ENCODE measurements around the gene MAPKAP1.

Gene MAPKAP1

GRCh38 chr9:125515281-125515680 lies 191.7 kb downstream of the MAPKAP1 start:
- Histone ChIP-seq H3K27me3 (ENCODE audit: insufficient read depth, low read length) (no peaks in the 10 kb centered on the region), H3K79me2 (ENCODE audit: control insufficient read depth, insufficient read depth, low read length, poor library complexity) (no peaks in the 10 kb centered on the region), H2BK12ac (ENCODE audit: low read length) (no peak overlapping the region), H3K9me3 (ENCODE audit: insufficient read depth, low read depth, low read length) (no peaks in the 10 kb centered on the region), H3K4ac (ENCODE audit: low read depth, low read length) (no peak overlapping the region), H3K18ac (ENCODE audit: low read length) (no peak overlapping the region), H3K23ac (ENCODE audit: low read length) (no peak overlapping the region), H2BK5ac (ENCODE audit: low read depth, low read length, poor library complexity) (no peak overlapping the region), H3K4me1 (ENCODE audit: control insufficient read depth in 1 of 2, insufficient read depth in 2 of 2, low read length in 2 of 2) (peaks cover 3 to 9% of the 10 kb centered on the region in 2 experiments), H2BK120ac (ENCODE audit: insufficient read depth, low read length, poor library complexity) (no peak overlapping the region), H2AK5ac (ENCODE audit: low read length) (no peak overlapping the region), H3K79me1 (ENCODE audit: low read length) (peaks cover 3% of the 10 kb centered on the region), H3K27ac (ENCODE audit: low read depth, low read length) (no peak overlapping the region), H3K9ac (ENCODE audit: low read length) (no peak overlapping the region), H2AFZ (ENCODE audit: insufficient read depth, low read length, poor library complexity) (no peak overlapping the region), H3K36me3 (ENCODE audit: control insufficient read depth in 1 of 2, insufficient read depth in 2 of 2, low read length in 2 of 2) (no peaks in the 10 kb centered on the region), H4K8ac (ENCODE audit: low read depth, low read length) (no peak overlapping the region), H3K4me2 (ENCODE audit: low read length) (no peak overlapping the region), H3K4me3 (ENCODE audit: low read depth, low read length) (no peak overlapping the region), H4K91ac (ENCODE audit: low read depth, low read length) (no peak overlapping the region), H3K14ac (ENCODE audit: low read length) (no peak overlapping the region), H4K12ac (ENCODE audit: low read depth, low read length) (no peak overlapping the region)
- DNase-seq, result no peak
- WGBS (ENCODE audit: extremely low coverage, insufficient coverage, insufficient read length), result no CpG with 5 or more reads among the region's 5 CpGs

GRCh38 chr9:125514468-125514867 lies 192.5 kb downstream of the MAPKAP1 start:
- no peaks in the 10 kb centered on the region for H3K36me3 ChIP-seq (ENCODE audit: control insufficient read depth in 1 of 2, insufficient read depth in 2 of 2, low read length in 2 of 2)
- peaks cover 3 to 11% of the 10 kb centered on the region in 2 experiments for H3K4me1 ChIP-seq (ENCODE audit: control insufficient read depth in 1 of 2, insufficient read depth in 2 of 2, low read length in 2 of 2)
- H3K9me3 ChIP-seq (ENCODE audit: insufficient read depth, low read depth, low read length), result no peaks in the 10 kb centered on the region
- no CpG with 5 or more reads among the region's 4 CpGs for WGBS (ENCODE audit: extremely low coverage, insufficient coverage, insufficient read length)
- no peak for DNase-seq
- no peak overlapping the region for H2BK12ac ChIP-seq (ENCODE audit: low read length)
- H2BK5ac ChIP-seq (ENCODE audit: low read depth, low read length, poor library complexity), result no peak overlapping the region
- H3K79me2 ChIP-seq (ENCODE audit: control insufficient read depth, insufficient read depth, low read length, poor library complexity), result no peaks in the 10 kb centered on the region
- no peak overlapping the region for H2AK5ac ChIP-seq (ENCODE audit: low read length)
- no peak overlapping the region for H4K91ac ChIP-seq (ENCODE audit: low read depth, low read length)
- peaks cover 5% of the 10 kb centered on the region for H3K79me1 ChIP-seq (ENCODE audit: low read length)
- H3K27ac ChIP-seq (ENCODE audit: low read depth, low read length), result no peak overlapping the region
- no peak overlapping the region for H3K4me3 ChIP-seq (ENCODE audit: low read depth, low read length)
- H3K23ac ChIP-seq (ENCODE audit: low read length), result no peak overlapping the region
- no peak overlapping the region for H3K14ac ChIP-seq (ENCODE audit: low read length)
- H3K27me3 ChIP-seq (ENCODE audit: insufficient read depth, low read length), result no peaks in the 10 kb centered on the region
- H4K8ac ChIP-seq (ENCODE audit: low read depth, low read length), result no peak overlapping the region
- H3K4me2 ChIP-seq (ENCODE audit: low read length), result no peak overlapping the region
- no peak overlapping the region for H3K18ac ChIP-seq (ENCODE audit: low read length)
- no peak overlapping the region for H3K4ac ChIP-seq (ENCODE audit: low read depth, low read length)
- no peak overlapping the region for H3K9ac ChIP-seq (ENCODE audit: low read length)
- no peak overlapping the region for H2BK120ac ChIP-seq (ENCODE audit: insufficient read depth, low read length, poor library complexity)
- H2AFZ ChIP-seq (ENCODE audit: insufficient read depth, low read length, poor library complexity), result no peak overlapping the region
- H4K12ac ChIP-seq (ENCODE audit: low read depth, low read length), result no peak overlapping the region

DNA sequence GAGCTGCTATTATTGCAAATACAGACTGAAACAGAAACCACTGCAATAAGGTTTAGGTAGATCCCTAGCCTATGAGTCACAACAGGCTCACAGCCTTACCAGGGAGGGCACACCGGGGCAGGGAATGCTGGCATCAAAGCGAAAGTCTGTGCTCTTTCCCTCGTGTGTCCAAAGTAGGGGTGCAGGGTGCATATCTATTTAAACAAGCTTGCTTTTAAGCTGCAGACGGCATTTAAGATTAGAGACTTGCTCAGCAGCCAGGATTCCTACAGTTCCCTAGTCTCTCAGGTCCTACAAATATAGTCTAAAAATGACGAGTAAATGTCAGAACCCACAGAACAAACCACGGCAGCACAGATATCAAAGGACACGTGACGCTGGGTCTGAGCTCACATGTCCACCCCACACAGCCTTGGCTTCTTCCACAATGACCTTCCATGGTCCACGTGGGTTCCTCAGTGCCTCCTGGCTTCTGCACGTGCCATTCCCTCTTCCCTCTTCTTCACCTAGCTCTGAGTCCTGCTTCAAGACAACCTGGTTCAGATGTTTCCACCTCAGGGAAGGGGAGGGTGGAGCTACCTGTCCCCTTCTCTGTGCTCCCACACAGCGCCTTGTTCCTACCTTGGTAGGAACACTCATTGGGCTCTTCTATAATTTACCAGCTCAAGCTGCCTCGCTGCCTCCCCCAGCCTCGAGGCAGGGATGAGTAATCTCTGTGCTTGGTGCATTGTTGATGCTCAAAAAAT lies 193.2 kb downstream of the MAPKAP1 start:
- H3K23ac ChIP-seq (ENCODE audit: low read length), result no peak overlapping the region
- no CpG with 5 or more reads among the region's 13 CpGs for WGBS (ENCODE audit: extremely low coverage, insufficient coverage, insufficient read length)

GRCh38 chr9:125513303-125513667 lies 193.7 kb downstream of the MAPKAP1 start:
- H3K4me1 ChIP-seq (ENCODE audit: control insufficient read depth in 1 of 2, insufficient read depth in 2 of 2, low read length in 2 of 2), result peaks cover 3 to 12% of the 10 kb centered on the region in 2 experiments
- no peak overlapping the region for H4K8ac ChIP-seq (ENCODE audit: low read depth, low read length)
- H3K79me2 ChIP-seq (ENCODE audit: control insufficient read depth, insufficient read depth, low read length, poor library complexity), result no peaks in the 10 kb centered on the region
- no peaks in the 10 kb centered on the region for H3K9me3 ChIP-seq (ENCODE audit: insufficient read depth, low read depth, low read length)
- no peak overlapping the region for H3K18ac ChIP-seq (ENCODE audit: low read length)
- no peak overlapping the region for H3K23ac ChIP-seq (ENCODE audit: low read length)
- no peak overlapping the region for H3K4ac ChIP-seq (ENCODE audit: low read depth, low read length)
- H2BK12ac ChIP-seq (ENCODE audit: low read length), result no peak overlapping the region
- H3K4me2 ChIP-seq (ENCODE audit: low read length), result no peak overlapping the region
- H3K4me3 ChIP-seq (ENCODE audit: low read depth, low read length), result no peak overlapping the region
- H3K27me3 ChIP-seq (ENCODE audit: insufficient read depth, low read length), result no peaks in the 10 kb centered on the region
- H2BK120ac ChIP-seq (ENCODE audit: insufficient read depth, low read length, poor library complexity), result no peak overlapping the region
- no peak overlapping the region for H4K91ac ChIP-seq (ENCODE audit: low read depth, low read length)
- H2AK5ac ChIP-seq (ENCODE audit: low read length), result no peak overlapping the region
- H2BK5ac ChIP-seq (ENCODE audit: low read depth, low read length, poor library complexity), result no peak overlapping the region
- H4K12ac ChIP-seq (ENCODE audit: low read depth, low read length), result no peak overlapping the region
- DNase-seq, result no peak
- no peak overlapping the region for H3K9ac ChIP-seq (ENCODE audit: low read length)
- no peaks in the 10 kb centered on the region for H3K36me3 ChIP-seq (ENCODE audit: control insufficient read depth in 1 of 2, insufficient read depth in 2 of 2, low read length in 2 of 2)
- H2AFZ ChIP-seq (ENCODE audit: insufficient read depth, low read length, poor library complexity), result no peak overlapping the region
- H3K14ac ChIP-seq (ENCODE audit: low read length), result no peak overlapping the region
- H3K79me1 ChIP-seq (ENCODE audit: low read length), result peaks cover 5% of the 10 kb centered on the region
- WGBS (ENCODE audit: extremely low coverage, insufficient coverage, insufficient read length), result no CpG with 5 or more reads among the region's 2 CpGs
- no peak overlapping the region for H3K27ac ChIP-seq (ENCODE audit: low read depth, low read length)

More for the DNA sequence above, 193.2 kb downstream of the MAPKAP1 start:
- no peak overlapping the region for H3K9ac ChIP-seq (ENCODE audit: low read length)
- H3K79me1 ChIP-seq (ENCODE audit: low read length), result peaks cover 5% of the 10 kb centered on the region
- H3K27ac ChIP-seq (ENCODE audit: low read depth, low read length), result peak overlapping the region; percentile 13
- no peak overlapping the region for H3K4me3 ChIP-seq (ENCODE audit: low read depth, low read length)
- peak overlapping the region; percentile 30 for H2BK12ac ChIP-seq (ENCODE audit: low read length)
- peak; percentile 11 to 38 for DNase-seq
- no peak overlapping the region for H4K8ac ChIP-seq (ENCODE audit: low read depth, low read length)
- peak overlapping the region; percentile 4 for H2AK5ac ChIP-seq (ENCODE audit: low read length)
- peak overlapping the region; percentile 51 for H4K91ac ChIP-seq (ENCODE audit: low read depth, low read length)
- no peaks in the 10 kb centered on the region for H3K9me3 ChIP-seq (ENCODE audit: insufficient read depth, low read depth, low read length)
- H3K14ac ChIP-seq (ENCODE audit: low read length), result peak overlapping the region; percentile 11
- no peak overlapping the region for H2BK5ac ChIP-seq (ENCODE audit: low read depth, low read length, poor library complexity)
- no peaks in the 10 kb centered on the region for H3K27me3 ChIP-seq (ENCODE audit: insufficient read depth, low read length)
- no peak overlapping the region for H3K4me2 ChIP-seq (ENCODE audit: low read length)
- H3K79me2 ChIP-seq (ENCODE audit: control insufficient read depth, insufficient read depth, low read length, poor library complexity), result no peaks in the 10 kb centered on the region
- no peak overlapping the region for H4K12ac ChIP-seq (ENCODE audit: low read depth, low read length)
- no peak overlapping the region for H2BK120ac ChIP-seq (ENCODE audit: insufficient read depth, low read length, poor library complexity)
- peaks cover 3 to 12% of the 10 kb centered on the region in 2 experiments for H3K4me1 ChIP-seq (ENCODE audit: control insufficient read depth in 1 of 2, insufficient read depth in 2 of 2, low read length in 2 of 2)
- no peak overlapping the region for H2AFZ ChIP-seq (ENCODE audit: insufficient read depth, low read length, poor library complexity)
- no peaks in the 10 kb centered on the region for H3K36me3 ChIP-seq (ENCODE audit: control insufficient read depth in 1 of 2, insufficient read depth in 2 of 2, low read length in 2 of 2)
- no peak overlapping the region for H3K4ac ChIP-seq (ENCODE audit: low read depth, low read length)
- H3K18ac ChIP-seq (ENCODE audit: low read length), result peak overlapping the region; percentile 8

Measured in trophoblast cell (in vitro differentiated cells and primary cell).